ENCODE measurements around the gene KLK8. TPM values are rescaled to one million over a fixed set of nuclear protein-coding genes. Genes with fewer than 3 reads are reported as not detected.

The KLK8 gene
- total RNA-seq, 1 experiment from 2014 or later = not detected

DNA sequence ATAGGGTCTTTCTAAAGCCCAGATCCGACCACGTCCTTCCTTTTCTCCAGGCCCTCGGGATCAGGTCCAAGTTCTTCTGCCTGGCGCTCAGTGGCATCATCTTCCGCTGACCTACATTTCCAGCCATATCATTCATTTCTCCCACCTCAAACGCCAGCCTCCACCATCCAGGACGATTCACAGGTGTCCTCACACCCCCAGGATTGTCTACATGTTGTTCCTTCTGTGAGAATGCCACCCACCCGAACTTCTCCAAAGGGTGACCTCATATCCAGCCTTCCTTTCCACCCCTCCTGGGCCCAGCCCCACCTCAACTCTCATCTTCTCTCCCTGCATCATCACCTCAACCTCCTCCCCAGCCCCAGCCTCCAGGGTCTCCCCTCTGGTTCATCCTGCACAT is 43.8 kb downstream of the KLK8 start:
- Histone ChIP-seq H3K9me3 (ENCODE audit: low read depth, low read length, poor library complexity, severe bottlenecking) (no peaks in the 10 kb centered on the region), H3K4me3 (ENCODE audit: low read depth, low read length, poor library complexity, severe bottlenecking) (no peak overlapping the region), H3K4me1 (ENCODE audit: insufficient read depth, low read length, poor library complexity, severe bottlenecking) (no peaks in the 10 kb centered on the region), H3K27ac (ENCODE audit: low read depth, low read length, poor library complexity, severe bottlenecking) (no peak overlapping the region), H3K36me3 (ENCODE audit: insufficient read depth, low read length, poor library complexity, severe bottlenecking) (no peaks in the 10 kb centered on the region), H3K27me3 (replicated peaks; ENCODE audit: insufficient read depth, low read depth, low read length, poor library complexity) (peaks cover 10% of the 10 kb centered on the region)
- CTCF ChIA-PET = no interaction called here
- BruUV-seq (replicated peaks) = no TSS peak
- no peak for DNase-seq (ENCODE audit: low spot score)
- intact Hi-C loops (cut with micrococcal nuclease; ENCODE audit: unreplicated experiment) = no loop called here
- POLR2A ChIA-PET (ENCODE audit: low non-redundant PET) = no interaction called here
- no peak for TF ChIP-seq EZH2 (IDR thresholded peaks at IDR 0.05; ENCODE audit: borderline replicate concordance, low read depth, low read length, poor library complexity, severe bottlenecking)
- TF ChIP-seq, protein P1, sequence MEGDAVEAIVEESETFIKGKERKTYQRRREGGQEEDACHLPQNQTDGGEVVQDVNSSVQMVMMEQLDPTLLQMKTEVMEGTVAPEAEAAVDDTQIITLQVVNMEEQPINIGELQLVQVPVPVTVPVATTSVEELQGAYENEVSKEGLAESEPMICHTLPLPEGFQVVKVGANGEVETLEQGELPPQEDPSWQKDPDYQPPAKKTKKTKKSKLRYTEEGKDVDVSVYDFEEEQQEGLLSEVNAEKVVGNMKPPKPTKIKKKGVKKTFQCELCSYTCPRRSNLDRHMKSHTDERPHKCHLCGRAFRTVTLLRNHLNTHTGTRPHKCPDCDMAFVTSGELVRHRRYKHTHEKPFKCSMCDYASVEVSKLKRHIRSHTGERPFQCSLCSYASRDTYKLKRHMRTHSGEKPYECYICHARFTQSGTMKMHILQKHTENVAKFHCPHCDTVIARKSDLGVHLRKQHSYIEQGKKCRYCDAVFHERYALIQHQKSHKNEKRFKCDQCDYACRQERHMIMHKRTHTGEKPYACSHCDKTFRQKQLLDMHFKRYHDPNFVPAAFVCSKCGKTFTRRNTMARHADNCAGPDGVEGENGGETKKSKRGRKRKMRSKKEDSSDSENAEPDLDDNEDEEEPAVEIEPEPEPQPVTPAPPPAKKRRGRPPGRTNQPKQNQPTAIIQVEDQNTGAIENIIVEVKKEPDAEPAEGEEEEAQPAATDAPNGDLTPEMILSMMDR (conservative IDR thresholded peaks at IDR 0.05; ENCODE audit: low read depth, low read length) = no peak

DNA sequence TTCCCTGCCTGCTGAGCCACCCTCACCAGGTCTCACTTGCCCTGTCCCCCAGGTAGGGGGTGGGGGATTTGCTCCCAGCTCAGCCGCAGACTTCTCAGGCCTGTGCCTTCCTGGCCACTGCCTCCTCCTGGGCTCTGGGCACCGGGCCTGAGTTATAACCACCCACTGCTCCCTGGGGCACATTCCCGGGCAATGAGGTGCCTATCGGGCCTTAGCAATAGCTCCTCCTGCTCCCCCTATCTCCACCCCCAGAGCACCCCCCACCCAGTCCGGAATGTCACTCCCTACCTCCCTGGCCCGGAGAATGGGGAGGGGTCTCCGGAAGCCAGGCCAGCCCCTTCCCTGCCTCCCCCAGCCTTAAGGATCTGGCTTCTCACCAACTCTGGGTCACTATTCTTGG is 48.5 kb downstream of the KLK8 start, which contains the start of gene KLK5:
Gene KLK5 (minus strand): TSS at position 129 of the 400 bp plus-strand sequence. CDS start 381 bp downstream, outside the sequence.
- TF ChIP-seq EZH2 (IDR thresholded peaks at IDR 0.05; ENCODE audit: borderline replicate concordance, low read depth, low read length, poor library complexity, severe bottlenecking) = no peak
- TF ChIP-seq, protein P1 (conservative IDR thresholded peaks at IDR 0.05; ENCODE audit: low read depth, low read length) = no peak
- POLR2A ChIA-PET (ENCODE audit: low non-redundant PET) = no interaction called here
- H3K4me1 ChIP-seq (ENCODE audit: insufficient read depth, low read length, poor library complexity, severe bottlenecking) = no peaks in the 10 kb centered on the region
- no peak within 1 kb of the TSS for H3K4me3 ChIP-seq (ENCODE audit: low read depth, low read length, poor library complexity, severe bottlenecking)
- DNase-seq (ENCODE audit: low spot score) = no peak
- intact Hi-C loops (cut with micrococcal nuclease; ENCODE audit: unreplicated experiment) = no loop called here
- no peak within 1 kb of the TSS for H3K27ac ChIP-seq (ENCODE audit: low read depth, low read length, poor library complexity, severe bottlenecking)
- no peaks in the 10 kb centered on the region for H3K9me3 ChIP-seq (ENCODE audit: low read depth, low read length, poor library complexity, severe bottlenecking)
- no TSS peak for BruUV-seq (replicated peaks)
- no peaks in the 10 kb centered on the region for H3K36me3 ChIP-seq (ENCODE audit: insufficient read depth, low read length, poor library complexity, severe bottlenecking)
- CTCF ChIA-PET = no interaction called here
- H3K27me3 ChIP-seq (replicated peaks; ENCODE audit: insufficient read depth, low read depth, low read length, poor library complexity) = peaks cover 6% of the 10 kb centered on the region

DNA sequence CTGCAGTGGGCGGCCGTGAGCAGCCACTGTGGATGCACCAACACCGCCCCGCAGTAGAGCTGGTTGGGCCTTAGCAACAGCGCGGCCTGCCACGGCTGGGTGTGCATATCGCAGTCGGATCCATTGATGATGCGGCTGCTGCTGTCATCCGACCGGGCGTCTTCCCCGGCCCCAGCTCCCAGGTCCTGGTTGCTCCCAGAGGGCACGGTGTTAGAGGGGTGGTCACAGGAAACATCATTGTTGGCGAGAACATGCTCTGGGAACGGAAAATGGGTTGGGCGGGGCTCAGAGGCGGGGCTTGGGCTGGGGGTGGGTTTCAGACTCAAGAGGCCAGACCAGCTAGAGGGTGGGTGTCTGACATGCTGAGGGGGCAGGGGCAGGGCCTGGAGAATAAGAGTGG is 51.5 kb downstream of the KLK8 start:
- ChIA-PET POLR2A (ENCODE audit: low non-redundant PET) (no interaction called here), CTCF (no interaction called here)
- Histone ChIP-seq H3K4me3 (ENCODE audit: low read depth, low read length, poor library complexity, severe bottlenecking) (no peak overlapping the region), H3K27ac (ENCODE audit: low read depth, low read length, poor library complexity, severe bottlenecking) (no peak overlapping the region), H3K27me3 (replicated peaks; ENCODE audit: insufficient read depth, low read depth, low read length, poor library complexity) (peaks cover 3% of the 10 kb centered on the region), H3K9me3 (ENCODE audit: low read depth, low read length, poor library complexity, severe bottlenecking) (no peaks in the 10 kb centered on the region), H3K36me3 (ENCODE audit: insufficient read depth, low read length, poor library complexity, severe bottlenecking) (no peaks in the 10 kb centered on the region), H3K4me1 (ENCODE audit: insufficient read depth, low read length, poor library complexity, severe bottlenecking) (no peaks in the 10 kb centered on the region)
- intact Hi-C loops (cut with micrococcal nuclease; ENCODE audit: unreplicated experiment) = no loop called here
- TF ChIP-seq, protein P1 (conservative IDR thresholded peaks at IDR 0.05; ENCODE audit: low read depth, low read length) = no peak
- TF ChIP-seq EZH2 (IDR thresholded peaks at IDR 0.05; ENCODE audit: borderline replicate concordance, low read depth, low read length, poor library complexity, severe bottlenecking) = no peak
- DNase-seq (ENCODE audit: low spot score) = no peak
- BruUV-seq (replicated peaks) = no TSS peak
